GM13977 (cell line): ENCODE measurements around the gene FERMT1.

Experiments used
- DNase-seq: peaks from one replicate; pipeline ENCODE4 v3.0.0; 2012; ENCODE audit warnings: low spot score
- in situ Hi-C: fragments of 300-500 bp; cut with MboI; formaldehyde crosslinking; loops from one replicate; pipeline ENCODE4 v1.12.0; 2022; ENCODE audit warnings: low sequenced_read_pairs, low pct_unique_long_range_greater_than_20kb, mixed read lengths, inconsistent platforms; ENCODE audit not compliant: unreplicated experiment
- TF ChIP-seq, protein P1 (sequence below): IDR thresholded peaks from 2 replicates; pipeline ENCODE4 v1.5.1; 2012; ENCODE audit warnings: mild to moderate bottlenecking, control low read depth; ENCODE audit not compliant: insufficient read depth; ENCODE audit errors: extremely low read depth, missing control alignments

FERMT1 gene

DNA sequence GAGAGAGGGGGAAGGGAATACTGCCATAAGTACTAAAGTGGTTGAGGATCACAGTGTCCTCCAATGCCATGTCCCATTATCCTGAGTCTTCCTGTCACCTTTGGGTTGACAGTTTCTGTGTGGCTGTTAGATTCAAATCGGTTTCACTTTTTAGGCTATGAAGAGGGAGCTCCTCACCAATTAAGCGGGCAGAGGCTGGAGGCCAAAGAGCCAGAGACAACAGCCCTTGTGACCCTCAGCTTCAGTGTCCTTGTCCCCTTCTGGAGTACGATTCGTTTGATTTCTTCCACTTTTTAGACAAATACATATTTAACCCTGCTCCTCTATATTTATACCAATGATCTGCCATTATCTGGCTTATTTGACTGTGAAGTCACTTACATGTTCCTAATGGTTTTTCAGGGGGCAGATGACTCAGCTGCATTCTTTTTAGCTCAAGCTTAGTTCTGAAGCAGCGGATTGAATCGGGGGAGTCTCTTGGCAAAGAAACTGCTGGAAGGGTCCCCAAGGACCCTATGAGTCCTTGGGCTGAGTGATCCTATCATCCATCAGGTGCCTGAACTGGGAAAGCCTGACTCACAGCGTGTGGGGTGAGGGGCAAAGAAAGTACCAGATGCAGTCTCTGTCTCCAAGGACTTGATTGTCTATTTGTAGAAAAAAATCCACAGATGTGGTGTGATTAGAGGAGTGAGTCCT is 18.2 kb downstream of the FERMT1 start:
- DNase-seq: no peak
- in situ Hi-C loops: no loop called here
- TF ChIP-seq, protein P1, sequence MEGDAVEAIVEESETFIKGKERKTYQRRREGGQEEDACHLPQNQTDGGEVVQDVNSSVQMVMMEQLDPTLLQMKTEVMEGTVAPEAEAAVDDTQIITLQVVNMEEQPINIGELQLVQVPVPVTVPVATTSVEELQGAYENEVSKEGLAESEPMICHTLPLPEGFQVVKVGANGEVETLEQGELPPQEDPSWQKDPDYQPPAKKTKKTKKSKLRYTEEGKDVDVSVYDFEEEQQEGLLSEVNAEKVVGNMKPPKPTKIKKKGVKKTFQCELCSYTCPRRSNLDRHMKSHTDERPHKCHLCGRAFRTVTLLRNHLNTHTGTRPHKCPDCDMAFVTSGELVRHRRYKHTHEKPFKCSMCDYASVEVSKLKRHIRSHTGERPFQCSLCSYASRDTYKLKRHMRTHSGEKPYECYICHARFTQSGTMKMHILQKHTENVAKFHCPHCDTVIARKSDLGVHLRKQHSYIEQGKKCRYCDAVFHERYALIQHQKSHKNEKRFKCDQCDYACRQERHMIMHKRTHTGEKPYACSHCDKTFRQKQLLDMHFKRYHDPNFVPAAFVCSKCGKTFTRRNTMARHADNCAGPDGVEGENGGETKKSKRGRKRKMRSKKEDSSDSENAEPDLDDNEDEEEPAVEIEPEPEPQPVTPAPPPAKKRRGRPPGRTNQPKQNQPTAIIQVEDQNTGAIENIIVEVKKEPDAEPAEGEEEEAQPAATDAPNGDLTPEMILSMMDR: no peak

DNA sequence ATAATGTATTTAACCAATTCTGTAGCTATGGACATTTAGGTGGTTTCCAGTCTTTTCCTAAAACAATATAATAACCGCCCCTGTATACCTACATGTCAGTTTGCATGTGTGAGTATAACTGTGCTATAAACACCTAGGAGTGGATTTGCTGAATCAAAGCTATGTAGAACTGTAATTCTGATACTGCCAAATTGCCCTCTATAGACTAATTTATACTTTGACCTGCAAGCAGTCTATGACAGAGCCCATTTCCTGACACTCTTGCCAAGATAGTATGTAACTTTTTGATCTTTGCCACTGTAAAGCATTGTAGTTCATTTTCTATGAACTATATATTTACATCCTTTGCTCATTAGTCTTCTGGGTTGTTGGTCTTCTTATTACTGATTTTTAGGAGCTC is 19.5 kb downstream of the FERMT1 start:
- in situ Hi-C loops: no loop called here
- TF ChIP-seq, protein P1: no peak

DNA sequence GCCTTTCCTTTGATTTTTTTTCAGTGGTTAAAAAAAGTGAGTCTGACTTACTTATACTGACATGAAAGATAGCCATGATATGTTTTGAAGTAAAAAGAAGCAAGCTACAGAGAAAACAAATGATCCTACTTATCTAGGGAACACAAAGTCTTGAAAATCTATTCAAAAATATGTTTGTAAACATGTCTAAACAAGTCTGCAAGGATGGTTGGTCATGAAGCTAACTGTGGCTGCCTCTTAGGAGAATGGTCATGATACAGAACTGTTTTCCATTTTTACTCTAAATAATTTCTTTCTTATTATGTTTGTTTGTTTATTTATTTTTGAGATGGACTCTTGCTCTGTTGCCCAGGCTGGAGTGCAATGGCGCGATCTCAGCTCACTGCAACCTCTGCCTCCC is 21.5 kb downstream of the FERMT1 start:
- TF ChIP-seq, protein P1: no peak
- no peak for DNase-seq
- in situ Hi-C loops: no loop called here

More for the DNA sequence above, 19.5 kb downstream of the FERMT1 start:
- no peak for DNase-seq

DNA sequence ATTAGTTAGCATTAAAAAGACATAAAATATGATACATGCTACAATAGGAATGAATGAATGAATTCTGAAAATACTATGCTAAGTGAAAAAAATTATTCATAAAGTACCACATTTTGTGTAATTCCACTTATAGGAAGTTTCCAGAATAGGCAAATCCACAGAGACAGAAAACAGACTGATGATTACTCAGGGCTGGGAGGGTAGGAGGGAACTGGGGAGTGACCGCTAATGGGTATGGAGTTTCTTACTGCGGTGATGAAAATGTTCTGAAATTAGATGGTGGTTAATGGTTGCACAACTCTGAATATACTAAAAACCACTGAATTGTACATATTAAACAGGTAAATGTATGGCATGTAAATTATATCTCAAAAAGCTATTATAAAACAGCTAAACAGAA is 22.6 kb downstream of the FERMT1 start:
- TF ChIP-seq, protein P1: no peak
- no peak for DNase-seq
- in situ Hi-C loops: no loop called here

DNA sequence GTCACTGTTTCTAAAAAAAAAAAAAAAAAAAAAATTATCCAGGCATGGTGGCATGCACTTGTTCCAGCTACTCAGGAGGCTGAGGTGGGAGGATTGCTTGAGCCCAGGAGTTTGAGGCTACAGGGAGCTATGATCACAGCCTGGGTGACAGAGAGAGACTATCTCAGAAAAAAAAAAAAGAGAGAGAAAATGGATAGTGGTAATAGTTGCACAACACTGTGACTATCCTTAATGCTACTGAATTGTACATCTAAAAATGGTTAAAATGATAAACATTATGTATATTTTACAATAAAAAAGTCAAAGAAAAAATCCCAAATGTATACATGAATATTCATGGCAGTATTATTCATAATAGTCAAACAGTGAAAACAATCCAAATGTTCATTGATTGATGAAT is 23.0 kb downstream of the FERMT1 start:
- DNase-seq: no peak
- in situ Hi-C loops: no loop called here
- TF ChIP-seq, protein P1: no peak

DNA sequence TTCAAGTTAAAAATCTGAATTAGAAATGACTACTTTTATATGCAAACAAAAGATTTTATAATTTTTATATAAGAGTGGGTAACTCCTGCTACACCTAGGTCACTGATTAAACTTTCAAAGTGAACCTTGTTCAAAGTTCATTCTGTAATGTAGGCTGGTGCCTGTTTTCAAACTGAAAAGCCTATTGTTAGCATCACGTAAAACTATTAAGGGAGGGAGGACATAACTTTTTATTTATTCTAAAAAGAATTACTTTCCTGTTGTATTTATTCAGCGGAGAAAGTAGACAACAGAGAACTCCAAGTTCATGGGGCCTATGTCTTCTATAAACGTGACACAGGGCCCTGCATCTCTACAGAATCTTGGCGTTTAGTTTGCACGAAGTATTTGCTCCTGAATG is 27.4 kb downstream of the FERMT1 start:
- TF ChIP-seq, protein P1: no peak
- in situ Hi-C loops: no loop called here
- no peak for DNase-seq
